Esophagus muscularis mucosa (tissue), 4 donors: ENCODE data around the gene USP13. TPM values are rescaled to one million over a fixed set of nuclear protein-coding genes. Genes with fewer than 3 reads are reported as not detected.

ENCODE experiments used
- DNase-seq: peaks from one replicate; pipeline ENCODE4 v3.0.0-alpha.2; 2017; ENCODE audit errors: extremely low spot score
- H3K27ac ChIP-seq, 4 donors: fragments of 200-600 bp; sonication (generic); replicated peaks in 1 of 4; 1 replicate in 3 of 4; 2 replicates in 1 of 4; pipeline ENCODE4 v1.5.1; 2016 to 2019; ENCODE audit warnings: mild to moderate bottlenecking in 1 of 4
- H3K27me3 ChIP-seq, 4 donors: fragments of 200-600 bp; sonication (generic); one replicate each; pipeline versions ENCODE4 v1.5.1 to v1.6.0; 2016 to 2019
- H3K36me3 ChIP-seq, 4 donors: fragments of 200-600 bp; sonication (generic); one replicate each; pipeline ENCODE4 v1.5.1; 2016 to 2019
- H3K4me1 ChIP-seq, 4 donors: fragments of 200-600 bp; sonication (generic); one replicate each; pipeline ENCODE4 v1.5.1; 2016 to 2019
- H3K4me3 ChIP-seq, 4 donors: fragments of 200-600 bp; sonication (generic); 1 replicate in 2 of 4; 2 replicates in 2 of 4; pipeline ENCODE4 v1.5.1; 2016 to 2019; ENCODE audit warnings: mild to moderate bottlenecking in 4 of 4, moderate library complexity in 1 of 4
- H3K9me3 ChIP-seq, 4 donors: fragments of 200-600 bp; sonication (generic); 1 replicate in 3 of 4; 2 replicates in 1 of 4; pipeline ENCODE4 v1.5.1; 2016 to 2019
- CTCF ChIP-seq, 3 experiments: fragments of 200-600 bp in 2 of 3; fragments of 450-650 bp in 1 of 3; sonication (generic) in 2 of 3; IDR thresholded peaks; one replicate each; pipeline ENCODE4 v1.5.1; 2017 to 2019; ENCODE audit warnings: antibody characterized with exemption in 3 of 3, mild to moderate bottlenecking in 2 of 3, moderate library complexity in 1 of 3
- EP300 ChIP-seq: sonication (generic); formaldehyde crosslinking; IDR thresholded peaks from one replicate; pipeline ENCODE4 v1.6.1; 2017; ENCODE audit warnings: antibody characterized with exemption
- POLR2A ChIP-seq: fragments of 450-650 bp; IDR thresholded peaks from one replicate; pipeline ENCODE4 v1.6.1; 2017; ENCODE audit warnings: antibody characterized with exemption, moderate library complexity, mild to moderate bottlenecking, low read depth
- POLR2AphosphoS5 ChIP-seq, 2 donors: sonication (generic); formaldehyde crosslinking; IDR thresholded peaks; one replicate each; pipeline ENCODE4 v1.6.1; 2017; ENCODE audit warnings: antibody characterized with exemption in 2 of 2
- WGBS: methylation state at CpG from one replicate; pipeline ENCODE4 v1.1.5; 2018; 5-methylcytosine and 5-hydroxymethylcytosine counted together
- intact Hi-C: fragments of 100-400 bp; cut with DNase I; formaldehyde crosslinking; loops from one replicate; pipeline ENCODE4 v1.15.1; 2023
- total RNA-seq, 4 donors: library from RNA; depleted of rRNA; stranded (reverse); fragments of >200 nt; gene quantifications; one replicate each; pipeline versions ENCODE4 v1.1.0 to v1.2.1, GENCODE V29; 2016

USP13 gene
- total RNA-seq, 4 donors from 2014 or later: 8.7 to 15.1 (median 11.9) TPM

DNA sequence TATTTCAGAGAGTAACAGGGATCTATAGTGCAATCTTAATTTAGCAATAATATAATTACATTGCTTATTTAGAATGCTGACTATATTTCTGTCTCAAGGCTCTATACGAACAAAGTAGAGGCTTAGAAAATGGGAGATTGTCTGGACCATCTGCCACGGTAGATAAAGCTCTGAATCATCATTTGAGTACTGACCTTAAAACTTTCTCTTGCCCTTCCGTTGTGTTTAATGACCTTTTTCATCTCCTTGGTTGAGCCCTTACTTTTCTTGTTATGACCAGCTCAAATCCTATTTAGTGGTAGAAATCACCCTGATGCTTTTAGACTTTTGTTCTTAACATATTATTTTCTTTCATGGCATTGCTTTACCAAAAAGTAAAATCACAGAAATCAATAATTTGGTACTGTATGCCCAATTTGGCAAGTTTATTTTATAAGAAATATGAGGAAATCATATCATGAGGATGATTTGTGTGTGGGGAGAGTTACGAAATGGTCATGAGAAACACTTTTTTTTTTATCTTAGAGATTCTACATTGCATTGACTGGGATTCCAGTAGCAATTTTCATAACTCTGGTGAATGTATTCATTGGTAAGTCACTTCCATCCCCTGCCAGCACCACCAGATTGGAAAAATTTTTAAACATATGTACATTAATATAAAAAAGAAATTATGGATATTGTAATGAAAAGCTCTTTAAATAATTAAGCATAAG is 37.2 kb upstream of the USP13 start:
- DNase-seq: no peak
- no peak for TF ChIP-seq EP300
- Histone ChIP-seq H3K36me3 (peaks cover 10 to 46% (median 35%) of the 10 kb centered on the region in 4 donors), H3K4me3 (no peak overlapping the region), H3K27me3 (no peaks in the 10 kb centered on the region), H3K4me1 (peaks cover 0 to 19% (median 5%) of the 10 kb centered on the region in 4 donors), H3K9me3 (no peaks in the 10 kb centered on the region), H3K27ac (no peak overlapping the region)
- WGBS: 77% methylated on average over 4 of the region's 4 CpGs
- intact Hi-C loops: no loop called here

- H3K27me3 ChIP-seq: no peaks in the 10 kb centered on the region
- H3K4me1 ChIP-seq: no peaks in the 10 kb centered on the region
- no peak for TF ChIP-seq CTCF (IDR thresholded peaks at IDR 0.05)
- TF ChIP-seq POLR2AphosphoS5 (IDR thresholded peaks at IDR 0.05): no peak
- no peak for TF ChIP-seq EP300
- no peak for TF ChIP-seq POLR2A
- no peaks in the 10 kb centered on the region for H3K9me3 ChIP-seq
- no peak for DNase-seq
- intact Hi-C loops: loop anchor here (10.0 kb wide), 1 partner anchor 747 kb away; no protein-coding TSS in a partner anchor
- WGBS: 94% methylated on average over 2 of the region's 2 CpGs
- H3K27ac ChIP-seq: no peak overlapping the region
- H3K36me3 ChIP-seq: peaks cover 52 to 86% (median 71%) of the 10 kb centered on the region in 4 donors
- no peak overlapping the region for H3K4me3 ChIP-seq
Measured at GRCh38 chr3:179622023-179622422, 30.8 kb upstream of the USP13 start.

GRCh38 chr3:179624451-179624850 is 28.4 kb upstream of the USP13 start:
- no peak for TF ChIP-seq POLR2A
- no peak for TF ChIP-seq EP300
- TF ChIP-seq CTCF (IDR thresholded peaks at IDR 0.05): no peak
- TF ChIP-seq POLR2AphosphoS5 (IDR thresholded peaks at IDR 0.05): no peak
- Histone ChIP-seq H3K27me3 (no peaks in the 10 kb centered on the region), H3K36me3 (peaks cover 34 to 69% (median 53%) of the 10 kb centered on the region in 4 donors), H3K9me3 (no peaks in the 10 kb centered on the region), H3K4me3 (no peak overlapping the region), H3K4me1 (no peaks in the 10 kb centered on the region), H3K27ac (no peak overlapping the region)
- 87% methylated on average over 3 of the region's 3 CpGs for WGBS
- DNase-seq: no peak
- intact Hi-C loops: loop anchor here (10.0 kb wide), 1 partner anchor 750 kb away; no protein-coding TSS in a partner anchor

DNA sequence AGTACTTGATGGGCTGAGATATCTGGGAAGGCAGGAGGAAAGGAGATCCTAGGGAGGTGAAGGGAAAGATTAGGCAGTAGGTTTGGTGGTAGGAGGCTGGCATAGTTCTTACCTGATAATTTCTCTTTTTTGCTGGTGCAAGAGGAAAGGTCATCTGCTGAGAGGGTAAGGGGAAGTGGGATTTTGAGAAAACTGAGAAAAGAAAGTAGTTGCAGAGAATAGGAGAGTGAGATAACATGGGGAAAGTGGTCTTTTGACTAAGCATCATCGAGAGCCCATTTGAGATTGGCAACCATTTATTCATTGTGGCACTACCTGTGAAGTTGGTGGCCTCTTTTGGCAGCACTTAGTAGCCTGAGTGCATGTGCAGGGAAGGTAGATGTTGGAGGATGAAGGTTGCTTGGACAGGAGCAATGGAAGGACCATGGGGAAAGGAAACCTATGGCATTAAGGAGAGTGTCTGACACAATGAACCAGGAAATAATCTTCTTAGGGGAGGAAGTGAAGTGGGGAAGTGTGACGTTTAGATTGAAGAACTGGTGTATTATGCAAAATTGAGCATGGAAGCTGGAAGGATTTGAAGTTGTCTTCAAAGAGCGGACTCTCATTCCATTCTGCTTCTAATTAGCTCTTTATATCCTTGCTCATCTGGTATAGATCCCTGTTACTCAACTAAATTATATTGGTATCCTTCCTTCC is 21.9 kb upstream of the USP13 start:
- no peak overlapping the region for H3K4me3 ChIP-seq
- H3K9me3 ChIP-seq: no peaks in the 10 kb centered on the region
- TF ChIP-seq POLR2AphosphoS5 (IDR thresholded peaks at IDR 0.05) (no peak), CTCF (IDR thresholded peaks at IDR 0.05) (no peak), EP300 (no peak), POLR2A (no peak)
- H3K4me1 ChIP-seq: no peaks in the 10 kb centered on the region
- WGBS: 68% methylated on average over 3 of the region's 3 CpGs
- no peak for DNase-seq
- peaks cover 0 to 13% (median 3%) of the 10 kb centered on the region in 4 donors for H3K36me3 ChIP-seq
- no peaks in the 10 kb centered on the region for H3K27me3 ChIP-seq
- intact Hi-C loops: no loop called here
- no peak overlapping the region for H3K27ac ChIP-seq

DNA sequence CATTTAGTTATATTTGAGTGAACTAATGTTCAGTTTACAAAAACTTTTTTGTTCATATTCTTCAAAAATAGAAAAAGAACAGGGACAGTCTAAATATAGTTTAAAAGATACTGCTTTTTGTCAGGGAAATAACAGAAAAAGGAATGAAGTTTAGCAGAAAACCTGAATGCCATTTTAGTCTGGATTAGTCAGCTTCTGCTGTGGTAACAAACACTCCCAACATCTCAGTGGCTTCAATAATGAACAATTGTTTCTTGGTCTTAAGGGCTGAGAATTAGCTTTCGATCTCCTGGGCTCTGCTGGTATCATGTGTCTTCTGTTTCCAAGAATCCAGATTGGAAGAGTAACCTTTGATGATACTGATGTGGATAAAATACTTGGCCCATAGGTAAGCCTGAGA is 12.4 kb upstream of the USP13 start:
- H3K4me3 ChIP-seq: no peak overlapping the region
- H3K27me3 ChIP-seq: no peaks in the 10 kb centered on the region
- no peaks in the 10 kb centered on the region for H3K9me3 ChIP-seq
- 94% methylated on average over 1 of the region's 1 CpG for WGBS
- DNase-seq: no peak
- intact Hi-C loops: no loop called here
- H3K36me3 ChIP-seq: no peaks in the 10 kb centered on the region
- no peaks in the 10 kb centered on the region for H3K4me1 ChIP-seq
- H3K27ac ChIP-seq: no peak overlapping the region
- TF ChIP-seq POLR2AphosphoS5 (IDR thresholded peaks at IDR 0.05) (no peak), POLR2A (no peak), EP300 (no peak), CTCF (IDR thresholded peaks at IDR 0.05) (no peak)
